ENCODE data around the gene SPATA2L.

Gene SPATA2L

GRCh38 chr16:89720813-89721545 is 19.5 kb upstream of the SPATA2L start, which contains the start of the genes VPS9D1 and ZNF276:
VPS9D1 (minus strand) TSS chr16:89720898; CDS start chr16:89720861, 37 bp downstream.
ZNF276 (plus strand) TSS chr16:89721537; CDS start chr16:89721641, 104 bp downstream.
- DNase-seq (peak; percentile 78), ATAC-seq (replicated peaks) (peak; percentile 72 to 77)
- peaks cover 35 to 40% of the 10 kb centered on the region in 2 donors for H3K36me3 Mint-ChIP-seq
- H3K4me1 Mint-ChIP-seq = peaks cover 31 to 51% of the 10 kb centered on the region in 2 donors
- H3K27ac Mint-ChIP-seq = peak within 1 kb of the TSS; percentile 91
- H3K4me3 Mint-ChIP-seq = peak within 1 kb of the TSS; percentile 85 to 87
- no peaks in the 10 kb centered on the region for H3K9me3 Mint-ChIP-seq
- no peaks in the 10 kb centered on the region for H3K27me3 Mint-ChIP-seq

GRCh38 chr16:89720551-89720812 is 19.0 kb upstream of the SPATA2L start:
- Mint-ChIP-seq H3K27me3 (no peaks in the 10 kb centered on the region), H3K9me3 (no peaks in the 10 kb centered on the region), H3K27ac (peak overlapping the region; percentile 65), H3K4me1 (peaks cover 31 to 51% of the 10 kb centered on the region in 2 donors), H3K36me3 (peaks cover 35 to 40% of the 10 kb centered on the region in 2 donors), H3K4me3 (peak overlapping the region; percentile 85 to 87)
- ATAC-seq (replicated peaks) (peak in 1 of 2 donors; percentile 3), DNase-seq (no peak)

DNA sequence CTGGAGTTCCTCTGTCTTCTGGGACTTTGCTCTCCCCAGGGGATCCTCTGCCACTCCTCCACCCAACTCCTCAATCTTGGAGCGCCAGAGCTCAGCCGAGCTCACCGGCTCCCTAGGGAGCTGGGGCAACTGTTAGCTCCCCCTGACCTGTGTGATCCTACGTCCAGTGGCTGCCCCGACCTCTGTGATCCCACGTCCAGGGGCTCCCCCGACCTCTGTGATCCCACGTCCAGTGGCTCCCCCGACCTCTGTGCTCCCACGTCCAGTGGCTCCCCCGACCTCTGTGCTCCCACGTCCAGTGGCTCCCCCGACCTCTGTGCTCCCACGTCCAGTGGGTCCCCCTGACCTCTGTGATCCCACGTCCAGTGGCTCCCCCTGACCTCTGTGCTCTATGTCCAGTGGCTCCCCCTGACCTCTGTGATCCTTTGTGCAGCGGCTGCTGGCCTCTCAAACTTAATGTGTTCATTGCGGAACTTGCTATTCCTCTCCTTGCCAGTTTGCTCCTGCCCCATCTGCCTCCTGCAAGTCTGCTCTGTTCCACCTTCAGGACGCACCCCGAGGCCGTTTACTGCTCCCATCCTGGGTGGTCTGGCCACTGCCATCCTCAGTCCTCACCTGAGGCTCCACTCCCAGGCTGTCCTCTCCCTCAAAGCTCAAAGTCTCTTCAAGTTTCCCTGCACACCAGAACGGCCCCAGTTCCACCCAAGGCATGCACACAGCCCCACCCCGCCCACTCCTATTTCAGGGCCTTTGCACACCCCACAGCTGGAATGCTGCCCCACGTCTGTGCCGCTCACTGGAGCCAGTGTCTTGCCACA is 16.4 kb upstream of the SPATA2L start:
- H3K36me3 Mint-ChIP-seq = peaks cover 30 to 43% of the 10 kb centered on the region in 2 donors
- DNase-seq (no peak), ATAC-seq (replicated peaks) (no peak)
- peaks cover 27 to 38% of the 10 kb centered on the region in 2 donors for H3K4me1 Mint-ChIP-seq
- no peak overlapping the region for H3K27ac Mint-ChIP-seq
- H3K9me3 Mint-ChIP-seq = no peaks in the 10 kb centered on the region
- H3K27me3 Mint-ChIP-seq = no peaks in the 10 kb centered on the region
- H3K4me3 Mint-ChIP-seq = no peak overlapping the region

GRCh38 chr16:89716916-89717687 is 15.6 kb upstream of the SPATA2L start:
- H3K9me3 Mint-ChIP-seq = no peaks in the 10 kb centered on the region
- peaks cover 22 to 38% of the 10 kb centered on the region in 2 donors for H3K4me1 Mint-ChIP-seq
- peaks cover 27 to 37% of the 10 kb centered on the region in 2 donors for H3K36me3 Mint-ChIP-seq
- no peak overlapping the region for H3K27ac Mint-ChIP-seq
- ATAC-seq (replicated peaks) (no peak), DNase-seq (no peak)
- no peak overlapping the region for H3K4me3 Mint-ChIP-seq
- H3K27me3 Mint-ChIP-seq = no peaks in the 10 kb centered on the region

GRCh38 chr16:89716493-89716892 is 15.0 kb upstream of the SPATA2L start:
- H3K27me3 Mint-ChIP-seq = no peaks in the 10 kb centered on the region
- H3K4me3 Mint-ChIP-seq = no peak overlapping the region
- H3K9me3 Mint-ChIP-seq = no peaks in the 10 kb centered on the region
- H3K27ac Mint-ChIP-seq = peak overlapping the region; percentile 25
- ATAC-seq (replicated peaks) (no peak), DNase-seq (no peak)
- H3K36me3 Mint-ChIP-seq = peaks cover 27 to 37% of the 10 kb centered on the region in 2 donors
- H3K4me1 Mint-ChIP-seq = peaks cover 22 to 41% of the 10 kb centered on the region in 2 donors

DNA sequence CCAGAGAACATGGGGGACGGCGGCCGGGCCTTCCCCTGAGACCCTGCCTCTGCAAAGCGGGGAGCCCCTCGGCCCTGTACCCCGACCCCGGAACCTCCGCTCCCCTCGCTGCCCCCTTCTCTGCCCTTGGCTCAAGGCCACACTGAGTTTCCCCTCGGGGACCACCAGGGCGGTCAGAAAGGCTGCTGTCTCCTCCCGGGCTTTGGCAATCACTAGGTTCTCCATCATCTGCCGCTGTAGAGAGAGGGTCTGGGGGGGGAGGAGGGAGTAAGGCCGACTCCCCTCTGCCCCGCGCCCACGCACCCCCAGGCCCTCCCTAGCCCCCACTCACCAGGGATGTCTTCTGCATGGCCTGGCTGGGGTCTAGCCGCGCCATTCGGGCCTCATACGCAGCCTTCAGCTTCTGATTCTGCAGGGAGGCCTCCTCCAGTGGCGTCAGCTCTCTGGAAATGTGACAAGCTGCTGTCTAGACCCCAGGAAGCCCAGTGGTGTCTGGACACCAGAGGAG is 10.8 kb upstream of the SPATA2L start:
- Mint-ChIP-seq H3K9me3 (no peaks in the 10 kb centered on the region), H3K4me1 (peaks cover 3 to 13% of the 10 kb centered on the region in 2 donors), H3K36me3 (peaks cover 12 to 21% of the 10 kb centered on the region in 2 donors), H3K4me3 (peak overlapping the region; percentile 89 to 90), H3K27ac (peak overlapping the region; percentile 93), H3K27me3 (no peaks in the 10 kb centered on the region)
- ATAC-seq (replicated peaks) (peak; percentile 12 to 21), DNase-seq (no peak)

DNA sequence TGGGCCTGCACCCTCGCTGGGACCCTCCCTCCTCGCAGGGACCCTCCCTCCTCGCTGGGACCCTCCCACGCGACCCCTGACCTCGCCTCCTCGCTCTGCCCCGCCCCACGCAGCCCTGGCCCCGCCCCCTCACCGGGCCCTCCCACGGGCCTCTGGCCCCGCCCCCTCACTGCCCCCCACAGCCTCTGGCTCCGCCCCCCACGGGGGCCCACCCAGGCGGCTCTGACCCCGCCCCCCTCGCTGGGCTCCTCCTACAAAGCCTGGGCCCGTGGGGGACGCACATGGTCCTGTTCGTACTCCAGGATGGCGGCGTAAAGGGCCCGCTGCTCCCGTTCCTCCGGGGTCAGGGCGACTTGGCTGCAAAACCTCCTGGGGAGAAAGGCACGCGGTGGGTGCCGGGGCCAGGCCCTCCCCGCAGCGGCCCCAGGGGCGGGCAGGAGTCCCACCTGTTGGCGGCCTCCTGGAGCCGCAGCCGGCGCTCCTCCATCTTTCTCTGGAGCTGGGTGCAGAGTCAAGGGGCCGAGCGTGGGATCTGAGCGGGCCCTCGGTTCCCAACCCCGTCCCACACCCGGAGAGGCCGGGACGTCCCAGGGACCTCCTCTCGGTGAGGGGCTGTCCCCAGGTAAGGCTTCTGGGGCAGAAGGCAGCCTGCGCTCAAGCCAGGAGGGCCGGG is 10.2 kb upstream of the SPATA2L start:
- H3K9me3 Mint-ChIP-seq = no peaks in the 10 kb centered on the region
- peak overlapping the region; percentile 89 to 90 for H3K4me3 Mint-ChIP-seq
- DNase-seq = peak; percentile 53
- H3K4me1 Mint-ChIP-seq = peaks cover 0 to 10% of the 10 kb centered on the region in 2 donors
- ATAC-seq (replicated peaks) = peak; percentile 84 to 87
- peak overlapping the region; percentile 93 for H3K27ac Mint-ChIP-seq
- H3K27me3 Mint-ChIP-seq = no peaks in the 10 kb centered on the region
- peaks cover 9 to 17% of the 10 kb centered on the region in 2 donors for H3K36me3 Mint-ChIP-seq

GRCh38 chr16:89710709-89711564 is 9.4 kb upstream of the SPATA2L start:
- no peaks in the 10 kb centered on the region for H3K27me3 Mint-ChIP-seq
- H3K27ac Mint-ChIP-seq = no peak overlapping the region
- H3K36me3 Mint-ChIP-seq = peaks cover 4 to 12% of the 10 kb centered on the region in 2 donors
- peak overlapping the region in 1 of 2 donors; percentile 14 for H3K4me3 Mint-ChIP-seq
- DNase-seq (no peak), ATAC-seq (replicated peaks) (no peak)
- no peaks in the 10 kb centered on the region for H3K9me3 Mint-ChIP-seq
- H3K4me1 Mint-ChIP-seq = peaks cover 3 to 15% of the 10 kb centered on the region in 2 donors

- Mint-ChIP-seq H3K27ac (peak overlapping the region; percentile 54), H3K4me3 (no peak overlapping the region), H3K4me1 (peaks cover 6 to 19% of the 10 kb centered on the region in 2 donors), H3K9me3 (no peaks in the 10 kb centered on the region), H3K27me3 (no peaks in the 10 kb centered on the region), H3K36me3 (peaks cover 4 to 9% of the 10 kb centered on the region in 2 donors)
- ATAC-seq (replicated peaks) (no peak), DNase-seq (no peak)
Observed at GRCh38 chr16:89709716-89710432, 8.4 kb upstream of the SPATA2L start.

- Mint-ChIP-seq H3K4me1 (peaks cover 6 to 19% of the 10 kb centered on the region in 2 donors), H3K9me3 (no peaks in the 10 kb centered on the region), H3K27ac (no peak overlapping the region), H3K27me3 (no peaks in the 10 kb centered on the region), H3K4me3 (no peak overlapping the region), H3K36me3 (peaks cover 0 to 2% of the 10 kb centered on the region in 2 donors)
- ATAC-seq (replicated peaks) (no peak), DNase-seq (no peak)
Observed at GRCh38 chr16:89709166-89709565, 7.7 kb upstream of the SPATA2L start.

- no peak overlapping the region for H3K4me3 Mint-ChIP-seq
- peaks cover 6 to 19% of the 10 kb centered on the region in 2 donors for H3K4me1 Mint-ChIP-seq
- H3K27ac Mint-ChIP-seq = no peak overlapping the region
- no peaks in the 10 kb centered on the region for H3K27me3 Mint-ChIP-seq
- ATAC-seq (replicated peaks) (no peak), DNase-seq (no peak)
- no peaks in the 10 kb centered on the region for H3K36me3 Mint-ChIP-seq
- no peaks in the 10 kb centered on the region for H3K9me3 Mint-ChIP-seq
Observed at GRCh38 chr16:89708481-89708931, 7.0 kb upstream of the SPATA2L start.

DNA sequence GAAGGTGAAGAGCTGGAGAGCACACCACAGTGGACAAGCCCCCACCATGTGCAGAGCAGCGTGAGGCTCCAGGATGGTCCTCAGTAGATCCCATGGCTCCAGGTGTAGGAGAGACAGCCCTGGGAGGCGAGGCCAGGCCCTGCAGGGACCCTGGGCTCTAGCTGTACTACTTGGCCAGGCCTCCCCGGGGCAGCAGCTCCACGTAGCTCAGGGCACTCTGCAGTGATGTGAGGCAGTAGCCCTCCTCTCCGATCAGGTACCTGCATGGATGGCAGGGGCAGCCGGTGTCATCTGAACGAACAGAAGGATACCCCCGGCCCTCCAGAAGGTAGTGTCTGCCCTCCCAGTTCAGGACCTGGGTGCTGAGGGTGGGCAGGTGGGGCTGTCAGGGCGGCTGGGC is 6.2 kb upstream of the SPATA2L start:
- no peaks in the 10 kb centered on the region for H3K9me3 Mint-ChIP-seq
- DNase-seq (no peak), ATAC-seq (replicated peaks) (no peak)
- H3K27me3 Mint-ChIP-seq = no peaks in the 10 kb centered on the region
- H3K36me3 Mint-ChIP-seq = no peaks in the 10 kb centered on the region
- H3K27ac Mint-ChIP-seq = no peak overlapping the region
- no peak overlapping the region for H3K4me3 Mint-ChIP-seq
- H3K4me1 Mint-ChIP-seq = peaks cover 6 to 19% of the 10 kb centered on the region in 2 donors

Measured in stimulated activated naive B cell treated with anti-CD40 and anti-IgM and Interleukin-4, amounts not matched to agents 10 μg/mL and 1 μg/mL and 100 μg/mL, for 72 hours (primary cell).